Duodenal mucosa (tissue), 2 donors: Measurements from ENCODE around the gene SORCS2.

Source experiments
- H3K27ac ChIP-seq: one replicate; pipeline ENCODE4 v1.7.0; 2013; ENCODE audit warnings: low read depth, low read length
- H3K27me3 ChIP-seq, 2 donors: one replicate each; pipeline ENCODE4 v1.7.0; 2013; ENCODE audit warnings: low read length in 2 of 2, control low read depth in 1 of 2; ENCODE audit not compliant: insufficient read depth in 2 of 2, control insufficient read depth in 1 of 2
- H3K36me3 ChIP-seq, 2 donors: one replicate each; pipeline ENCODE4 v1.7.0; 2013; ENCODE audit warnings: low read length in 2 of 2, control low read depth in 1 of 2; ENCODE audit not compliant: insufficient read depth in 2 of 2, control insufficient read depth in 1 of 2
- H3K4me1 ChIP-seq, 2 donors: one replicate each; pipeline ENCODE4 v1.7.0; 2013; ENCODE audit warnings: low read length in 2 of 2, control low read depth in 1 of 2; ENCODE audit not compliant: insufficient read depth in 2 of 2, control insufficient read depth in 1 of 2
- H3K4me3 ChIP-seq, 2 donors: one replicate each; pipeline ENCODE4 v1.7.0; 2013; ENCODE audit warnings: low read length in 2 of 2, low read depth in 1 of 2
- H3K9ac ChIP-seq, 2 donors: one replicate each; pipeline ENCODE4 v1.7.0; 2013; ENCODE audit warnings: low read length in 2 of 2, low read depth in 1 of 2
- H3K9me3 ChIP-seq, 2 donors: one replicate each; pipeline ENCODE4 v1.7.0; 2013; ENCODE audit warnings: low read length in 2 of 2, control low read depth in 1 of 2; ENCODE audit not compliant: control insufficient read depth in 1 of 2

SORCS2 gene

GRCh38 chr4:7516773-7517144, 324.4 kb downstream of the SORCS2 start:
- no peak overlapping the region for H3K4me3 ChIP-seq
- H3K36me3 ChIP-seq = no peaks in the 10 kb centered on the region
- H3K4me1 ChIP-seq = no peaks in the 10 kb centered on the region
- H3K27me3 ChIP-seq = peaks cover 5 to 12% of the 10 kb centered on the region in 2 donors
- H3K9me3 ChIP-seq = no peaks in the 10 kb centered on the region
- H3K27ac ChIP-seq = no peak overlapping the region
- no peak overlapping the region for H3K9ac ChIP-seq

- peaks cover 12% of the 10 kb centered on the region in 2 donors for H3K27me3 ChIP-seq
- no peak overlapping the region for H3K9ac ChIP-seq
- no peaks in the 10 kb centered on the region for H3K36me3 ChIP-seq
- no peaks in the 10 kb centered on the region for H3K9me3 ChIP-seq
- H3K4me3 ChIP-seq = no peak overlapping the region
- no peaks in the 10 kb centered on the region for H3K4me1 ChIP-seq
- H3K27ac ChIP-seq = no peak overlapping the region
Observed at GRCh38 chr4:7518871-7519637, 326.7 kb downstream of the SORCS2 start.

GRCh38 chr4:7519638-7520376, 327.5 kb downstream of the SORCS2 start:
- H3K36me3 ChIP-seq = no peaks in the 10 kb centered on the region
- H3K9me3 ChIP-seq = no peaks in the 10 kb centered on the region
- H3K4me3 ChIP-seq = no peak overlapping the region
- H3K4me1 ChIP-seq = no peaks in the 10 kb centered on the region
- H3K27ac ChIP-seq = no peak overlapping the region
- H3K27me3 ChIP-seq = peaks cover 12 to 14% of the 10 kb centered on the region in 2 donors
- no peak overlapping the region for H3K9ac ChIP-seq

GRCh38 chr4:7521666-7522065, 329.3 kb downstream of the SORCS2 start:
- H3K36me3 ChIP-seq = no peaks in the 10 kb centered on the region
- no peak overlapping the region for H3K9ac ChIP-seq
- H3K27ac ChIP-seq = no peak overlapping the region
- no peaks in the 10 kb centered on the region for H3K9me3 ChIP-seq
- no peaks in the 10 kb centered on the region for H3K4me1 ChIP-seq
- H3K27me3 ChIP-seq = peaks cover 12 to 16% of the 10 kb centered on the region in 2 donors
- H3K4me3 ChIP-seq = no peak overlapping the region

- Histone ChIP-seq H3K36me3 (no peaks in the 10 kb centered on the region), H3K27ac (no peak overlapping the region), H3K9me3 (no peaks in the 10 kb centered on the region), H3K4me1 (no peaks in the 10 kb centered on the region), H3K4me3 (no peak overlapping the region), H3K27me3 (peaks cover 12% of the 10 kb centered on the region in 2 donors), H3K9ac (no peak overlapping the region)
Observed at GRCh38 chr4:7522452-7523220, 330.3 kb downstream of the SORCS2 start.

- no peaks in the 10 kb centered on the region for H3K4me1 ChIP-seq
- no peak overlapping the region for H3K4me3 ChIP-seq
- H3K9me3 ChIP-seq = no peaks in the 10 kb centered on the region
- peaks cover 4 to 12% of the 10 kb centered on the region in 2 donors for H3K27me3 ChIP-seq
- no peak overlapping the region for H3K9ac ChIP-seq
- H3K27ac ChIP-seq = no peak overlapping the region
- no peaks in the 10 kb centered on the region for H3K36me3 ChIP-seq
Observed at GRCh38 chr4:7523526-7523925, 331.2 kb downstream of the SORCS2 start.

- Histone ChIP-seq H3K4me1 (no peaks in the 10 kb centered on the region), H3K9me3 (no peaks in the 10 kb centered on the region), H3K27ac (no peak overlapping the region), H3K27me3 (peaks cover 4 to 12% of the 10 kb centered on the region in 2 donors), H3K36me3 (no peaks in the 10 kb centered on the region), H3K4me3 (no peak overlapping the region), H3K9ac (no peak overlapping the region)
Observed at GRCh38 chr4:7524064-7524682, 331.8 kb downstream of the SORCS2 start.

GRCh38 chr4:7524843-7525242, 332.5 kb downstream of the SORCS2 start:
- Histone ChIP-seq H3K4me3 (no peak overlapping the region), H3K4me1 (no peaks in the 10 kb centered on the region), H3K27ac (no peak overlapping the region), H3K27me3 (peaks cover 4 to 12% of the 10 kb centered on the region in 2 donors), H3K36me3 (no peaks in the 10 kb centered on the region), H3K9ac (no peak overlapping the region), H3K9me3 (no peaks in the 10 kb centered on the region)

GRCh38 chr4:7526491-7526890, 334.2 kb downstream of the SORCS2 start:
- no peak overlapping the region for H3K4me3 ChIP-seq
- H3K9me3 ChIP-seq = no peaks in the 10 kb centered on the region
- H3K4me1 ChIP-seq = no peaks in the 10 kb centered on the region
- no peaks in the 10 kb centered on the region for H3K36me3 ChIP-seq
- no peak overlapping the region for H3K9ac ChIP-seq
- H3K27me3 ChIP-seq = peaks cover 4 to 10% of the 10 kb centered on the region in 2 donors
- no peak overlapping the region for H3K27ac ChIP-seq
